ENCODE measurements around the gene MGP. TPM values are rescaled to one million over a fixed set of nuclear protein-coding genes. Genes with fewer than 3 reads are reported as not detected.

Gene MGP
- total RNA-seq, 4 donors from 2014 or later: 5.2 to 108 (median 41.4) TPM

DNA sequence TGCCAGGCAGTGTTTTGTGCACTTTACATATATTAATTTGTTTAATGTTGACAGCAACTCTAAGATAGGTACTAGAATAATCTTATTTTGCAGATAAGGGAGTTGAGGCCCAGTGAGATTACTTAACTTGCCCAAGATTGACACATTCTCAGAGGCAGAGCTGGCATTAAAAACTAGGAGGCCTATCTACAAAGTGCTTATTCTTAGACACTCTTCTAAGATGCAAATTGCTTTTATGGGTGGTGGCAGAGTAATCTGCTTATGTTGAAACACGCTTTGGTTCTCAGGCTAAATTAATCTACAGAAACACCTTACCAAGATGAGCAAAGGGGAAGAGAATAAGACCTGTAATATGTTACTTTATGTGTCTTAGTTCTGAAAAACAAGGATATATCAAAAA, 7.2 kb downstream of the MGP start:
- peaks cover 0 to 3% (median 0%) of the 10 kb centered on the region in 3 donors for H3K4me1 ChIP-seq
- intact Hi-C loops (cut with DNase I): no loop called here
- H3K9me3 ChIP-seq: no peaks in the 10 kb centered on the region
- no peaks in the 10 kb centered on the region for H3K27me3 ChIP-seq
- TF ChIP-seq CTCF (IDR thresholded peaks at IDR 0.05) (no peak), POLR2A (IDR thresholded peaks at IDR 0.05) (no peak)
- H3K36me3 ChIP-seq: no peaks in the 10 kb centered on the region
- no peak overlapping the region for H3K4me3 ChIP-seq
- no peak for DNase-seq
- H3K27ac ChIP-seq: no peak overlapping the region
- 86 to 92% methylated on average over 1 of the region's 1 CpG for WGBS, 2 donors

- Histone ChIP-seq H3K36me3 (no peaks in the 10 kb centered on the region), H3K9me3 (no peaks in the 10 kb centered on the region)
These were observed 8.8 kb downstream of the MGP start for GRCh38 chr12:14876833-14877232.

GRCh38 chr12:14874882-14875281, 10.8 kb downstream of the MGP start:
- TF ChIP-seq POLR2A (IDR thresholded peaks at IDR 0.05) (no peak), CTCF (IDR thresholded peaks at IDR 0.05) (no peak)
- Histone ChIP-seq H3K27ac (no peak overlapping the region), H3K27me3 (no peaks in the 10 kb centered on the region), H3K4me1 (peaks cover 0 to 1% (median 0%) of the 10 kb centered on the region in 3 donors), H3K36me3 (no peaks in the 10 kb centered on the region), H3K9me3 (no peaks in the 10 kb centered on the region), H3K4me3 (no peak overlapping the region)
- no peak for DNase-seq
- intact Hi-C loops (cut with DNase I): no loop called here
- 56 to 68% methylated on average over 3 of the region's 3 CpGs for WGBS, 2 donors

More at GRCh38 chr12:14876833-14877232, 8.8 kb downstream of the MGP start:
- H3K4me3 ChIP-seq: no peak overlapping the region
- no peak for DNase-seq
- no peaks in the 10 kb centered on the region for H3K27me3 ChIP-seq
- WGBS, 2 donors: 25 to 89% methylated on average over 2 of the region's 2 CpGs
- H3K27ac ChIP-seq: no peak overlapping the region
- TF ChIP-seq POLR2A (IDR thresholded peaks at IDR 0.05): no peak
- no peak for TF ChIP-seq CTCF (IDR thresholded peaks at IDR 0.05)
- intact Hi-C loops (cut with DNase I): no loop called here
- no peaks in the 10 kb centered on the region for H3K4me1 ChIP-seq

- DNase-seq: no peak
- H3K4me3 ChIP-seq: no peak overlapping the region
- peaks cover 0 to 14% (median 0%) of the 10 kb centered on the region in 3 donors for H3K4me1 ChIP-seq
- H3K27ac ChIP-seq: no peak overlapping the region
- no peak for TF ChIP-seq CTCF (IDR thresholded peaks at IDR 0.05)
- no peak for TF ChIP-seq POLR2A (IDR thresholded peaks at IDR 0.05)
- H3K36me3 ChIP-seq: no peaks in the 10 kb centered on the region
- H3K9me3 ChIP-seq: no peaks in the 10 kb centered on the region
- 50% methylated on average over 1 of the region's 1 CpG for WGBS, 2 donors
- H3K27me3 ChIP-seq: peaks cover 0 to 4% (median 0%) of the 10 kb centered on the region in 4 donors
- intact Hi-C loops (cut with DNase I): no loop called here
These were observed 12.0 kb downstream of the MGP start for GRCh38 chr12:14873440-14874185.

GRCh38 chr12:14871886-14872285, 13.8 kb downstream of the MGP start:
- intact Hi-C loops (cut with DNase I): no loop called here

More at GRCh38 chr12:14871886-14872285, 13.8 kb downstream of the MGP start:
- Histone ChIP-seq H3K4me1 (peaks cover 0 to 14% (median 0%) of the 10 kb centered on the region in 3 donors), H3K4me3 (no peak overlapping the region), H3K27ac (no peak overlapping the region), H3K36me3 (no peaks in the 10 kb centered on the region), H3K27me3 (peaks cover 0 to 4% (median 0%) of the 10 kb centered on the region in 4 donors), H3K9me3 (peaks cover 0 to 1% (median 0%) of the 10 kb centered on the region in 3 donors)
- DNase-seq: no peak
- TF ChIP-seq POLR2A (IDR thresholded peaks at IDR 0.05) (no peak), CTCF (IDR thresholded peaks at IDR 0.05) (no peak)
- 72 to 83% methylated on average over 1 of the region's 1 CpG for WGBS, 2 donors
